Measurements from ENCODE around the gene MSI2.

The MSI2 gene

GRCh38 chr17:57644326-57644725, 388.0 kb downstream of the MSI2 start:
- H3K9me3 ChIP-seq (ENCODE audit: insufficient read depth, low read length) = no peaks in the 10 kb centered on the region
- TF ChIP-seq ZNF274 (IDR thresholded peaks at IDR 0.05; ENCODE audit: low read depth, low read length) (no peak), YY1 (IDR thresholded peaks at IDR 0.05; ENCODE audit: insufficient read depth, insufficient read length) (no peak), SUZ12 (IDR thresholded peaks at IDR 0.05; ENCODE audit: extremely low read depth, insufficient read depth, insufficient read length) (no peak)
- H3K4me3 ChIP-seq (ENCODE audit: insufficient read length, low read depth) = no peak overlapping the region
- no peak overlapping the region for H3K9ac ChIP-seq (ENCODE audit: insufficient read length, low read depth)
- peaks cover 19% of the 10 kb centered on the region for H3K4me1 ChIP-seq (ENCODE audit: insufficient read depth, insufficient read length)
- peaks cover 4% of the 10 kb centered on the region for H3K36me3 ChIP-seq (ENCODE audit: insufficient read depth, insufficient read length, low read length)
- DNase-seq (ENCODE audit: low read depth, low spot score) = no peak
- no peaks in the 10 kb centered on the region for H3K27me3 ChIP-seq (ENCODE audit: insufficient read depth, insufficient read length)

GRCh38 chr17:57645950-57646665, 389.8 kb downstream of the MSI2 start:
- TF ChIP-seq ZNF274 (IDR thresholded peaks at IDR 0.05; ENCODE audit: low read depth, low read length) (no peak), SUZ12 (IDR thresholded peaks at IDR 0.05; ENCODE audit: extremely low read depth, insufficient read depth, insufficient read length) (no peak), YY1 (IDR thresholded peaks at IDR 0.05; ENCODE audit: insufficient read depth, insufficient read length) (no peak)
- H3K9me3 ChIP-seq (ENCODE audit: insufficient read depth, low read length) = no peaks in the 10 kb centered on the region
- H3K36me3 ChIP-seq (ENCODE audit: insufficient read depth, insufficient read length, low read length) = peaks cover 4% of the 10 kb centered on the region
- H3K4me3 ChIP-seq (ENCODE audit: insufficient read length, low read depth) = no peak overlapping the region
- peaks cover 29% of the 10 kb centered on the region for H3K4me1 ChIP-seq (ENCODE audit: insufficient read depth, insufficient read length)
- DNase-seq (ENCODE audit: low read depth, low spot score) = no peak
- no peaks in the 10 kb centered on the region for H3K27me3 ChIP-seq (ENCODE audit: insufficient read depth, insufficient read length)
- H3K9ac ChIP-seq (ENCODE audit: insufficient read length, low read depth) = no peak overlapping the region

- Histone ChIP-seq H3K4me3 (ENCODE audit: insufficient read length, low read depth) (no peak overlapping the region), H3K4me1 (ENCODE audit: insufficient read depth, insufficient read length) (peaks cover 24% of the 10 kb centered on the region), H3K9me3 (ENCODE audit: insufficient read depth, low read length) (no peaks in the 10 kb centered on the region), H3K27me3 (ENCODE audit: insufficient read depth, insufficient read length) (no peaks in the 10 kb centered on the region), H3K9ac (ENCODE audit: insufficient read length, low read depth) (peak overlapping the region; percentile 24), H3K36me3 (ENCODE audit: insufficient read depth, insufficient read length, low read length) (no peaks in the 10 kb centered on the region)
- TF ChIP-seq SUZ12 (IDR thresholded peaks at IDR 0.05; ENCODE audit: extremely low read depth, insufficient read depth, insufficient read length) = no peak
- no peak for TF ChIP-seq ZNF274 (IDR thresholded peaks at IDR 0.05; ENCODE audit: low read depth, low read length)
- TF ChIP-seq YY1 (IDR thresholded peaks at IDR 0.05; ENCODE audit: insufficient read depth, insufficient read length) = no peak
- no peak for DNase-seq (ENCODE audit: low read depth, low spot score)
Measured at GRCh38 chr17:57648720-57649119, 392.4 kb downstream of the MSI2 start.

GRCh38 chr17:57649191-57649590, 392.9 kb downstream of the MSI2 start:
- H3K4me1 ChIP-seq (ENCODE audit: insufficient read depth, insufficient read length) = peaks cover 24% of the 10 kb centered on the region
- no peak for TF ChIP-seq YY1 (IDR thresholded peaks at IDR 0.05; ENCODE audit: insufficient read depth, insufficient read length)
- no peak for TF ChIP-seq ZNF274 (IDR thresholded peaks at IDR 0.05; ENCODE audit: low read depth, low read length)
- no peak for TF ChIP-seq SUZ12 (IDR thresholded peaks at IDR 0.05; ENCODE audit: extremely low read depth, insufficient read depth, insufficient read length)
- no peak for DNase-seq (ENCODE audit: low read depth, low spot score)
- H3K4me3 ChIP-seq (ENCODE audit: insufficient read length, low read depth) = no peak overlapping the region
- no peak overlapping the region for H3K9ac ChIP-seq (ENCODE audit: insufficient read length, low read depth)
- H3K36me3 ChIP-seq (ENCODE audit: insufficient read depth, insufficient read length, low read length) = no peaks in the 10 kb centered on the region
- H3K9me3 ChIP-seq (ENCODE audit: insufficient read depth, low read length) = no peaks in the 10 kb centered on the region
- H3K27me3 ChIP-seq (ENCODE audit: insufficient read depth, insufficient read length) = no peaks in the 10 kb centered on the region

GRCh38 chr17:57649731-57650484, 393.6 kb downstream of the MSI2 start:
- DNase-seq (ENCODE audit: low read depth, low spot score) = peak; percentile 71
- Histone ChIP-seq H3K4me1 (ENCODE audit: insufficient read depth, insufficient read length) (peaks cover 24% of the 10 kb centered on the region), H3K4me3 (ENCODE audit: insufficient read length, low read depth) (no peak overlapping the region), H3K27me3 (ENCODE audit: insufficient read depth, insufficient read length) (no peaks in the 10 kb centered on the region), H3K36me3 (ENCODE audit: insufficient read depth, insufficient read length, low read length) (no peaks in the 10 kb centered on the region), H3K9me3 (ENCODE audit: insufficient read depth, low read length) (no peaks in the 10 kb centered on the region), H3K9ac (ENCODE audit: insufficient read length, low read depth) (peak overlapping the region; percentile 69)
- no peak for TF ChIP-seq ZNF274 (IDR thresholded peaks at IDR 0.05; ENCODE audit: low read depth, low read length)
- TF ChIP-seq SUZ12 (IDR thresholded peaks at IDR 0.05; ENCODE audit: extremely low read depth, insufficient read depth, insufficient read length) = no peak
- no peak for TF ChIP-seq YY1 (IDR thresholded peaks at IDR 0.05; ENCODE audit: insufficient read depth, insufficient read length)

- Histone ChIP-seq H3K27me3 (ENCODE audit: insufficient read depth, insufficient read length) (no peaks in the 10 kb centered on the region), H3K4me3 (ENCODE audit: insufficient read length, low read depth) (no peak overlapping the region), H3K36me3 (ENCODE audit: insufficient read depth, insufficient read length, low read length) (no peaks in the 10 kb centered on the region), H3K9ac (ENCODE audit: insufficient read length, low read depth) (peak overlapping the region; percentile 15), H3K4me1 (ENCODE audit: insufficient read depth, insufficient read length) (peaks cover 24% of the 10 kb centered on the region), H3K9me3 (ENCODE audit: insufficient read depth, low read length) (no peaks in the 10 kb centered on the region)
- no peak for TF ChIP-seq SUZ12 (IDR thresholded peaks at IDR 0.05; ENCODE audit: extremely low read depth, insufficient read depth, insufficient read length)
- TF ChIP-seq ZNF274 (IDR thresholded peaks at IDR 0.05; ENCODE audit: low read depth, low read length) = no peak
- no peak for TF ChIP-seq YY1 (IDR thresholded peaks at IDR 0.05; ENCODE audit: insufficient read depth, insufficient read length)
- DNase-seq (ENCODE audit: low read depth, low spot score) = no peak
Measured at GRCh38 chr17:57650548-57650947, 394.2 kb downstream of the MSI2 start.

GRCh38 chr17:57651451-57651850, 395.1 kb downstream of the MSI2 start:
- H3K9ac ChIP-seq (ENCODE audit: insufficient read length, low read depth) = no peak overlapping the region
- TF ChIP-seq YY1 (IDR thresholded peaks at IDR 0.05; ENCODE audit: insufficient read depth, insufficient read length) = no peak
- TF ChIP-seq SUZ12 (IDR thresholded peaks at IDR 0.05; ENCODE audit: extremely low read depth, insufficient read depth, insufficient read length) = no peak
- H3K9me3 ChIP-seq (ENCODE audit: insufficient read depth, low read length) = no peaks in the 10 kb centered on the region
- no peaks in the 10 kb centered on the region for H3K27me3 ChIP-seq (ENCODE audit: insufficient read depth, insufficient read length)
- H3K4me3 ChIP-seq (ENCODE audit: insufficient read length, low read depth) = no peak overlapping the region
- no peaks in the 10 kb centered on the region for H3K36me3 ChIP-seq (ENCODE audit: insufficient read depth, insufficient read length, low read length)
- DNase-seq (ENCODE audit: low read depth, low spot score) = no peak
- H3K4me1 ChIP-seq (ENCODE audit: insufficient read depth, insufficient read length) = peaks cover 24% of the 10 kb centered on the region
